Measurements from ENCODE around the gene C14orf180.

Gene C14orf180

DNA sequence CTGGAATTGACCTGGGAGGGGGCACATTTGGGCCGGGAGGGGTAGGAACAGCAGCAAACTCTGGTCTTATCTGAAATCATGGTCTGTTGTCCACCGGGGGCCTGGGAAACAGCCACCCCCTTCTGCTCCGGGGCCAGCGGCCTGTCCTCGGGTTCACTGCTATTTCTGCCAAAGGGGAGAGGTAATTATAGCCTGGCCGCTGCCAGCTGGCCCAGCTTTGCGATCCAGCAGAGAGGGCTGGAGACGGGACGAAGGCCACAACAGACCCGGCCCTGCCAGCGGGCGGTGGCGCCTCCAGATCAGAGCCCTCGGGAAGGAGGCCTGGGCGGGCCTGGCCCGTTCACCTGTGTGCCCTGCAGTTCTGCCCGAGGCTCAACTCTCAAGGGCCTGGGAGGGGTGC lies at the start of gene C14orf180:
C14orf180 (plus strand) TSS at position 258 of the 400 bp plus-strand sequence. CDS start 6,667 bp downstream, outside the sequence.
- Histone ChIP-seq H3K4me2 (peak within 1 kb of the TSS; percentile 69), H3K4me3 (no peak within 1 kb of the TSS), H3K36me3 (no peaks in the 10 kb centered on the region), H3K27me3 (no peaks in the 10 kb centered on the region), H3K4me1 (peaks cover 50% of the 10 kb centered on the region), H3K9ac (no peak within 1 kb of the TSS), H4K20me1 (no peaks in the 10 kb centered on the region), H3K9me3 (no peaks in the 10 kb centered on the region), H3K27ac (no peak within 1 kb of the TSS)
- TF ChIP-seq Cebpa-rat (IDR thresholded peaks at IDR 0.05) = no peak

DNA sequence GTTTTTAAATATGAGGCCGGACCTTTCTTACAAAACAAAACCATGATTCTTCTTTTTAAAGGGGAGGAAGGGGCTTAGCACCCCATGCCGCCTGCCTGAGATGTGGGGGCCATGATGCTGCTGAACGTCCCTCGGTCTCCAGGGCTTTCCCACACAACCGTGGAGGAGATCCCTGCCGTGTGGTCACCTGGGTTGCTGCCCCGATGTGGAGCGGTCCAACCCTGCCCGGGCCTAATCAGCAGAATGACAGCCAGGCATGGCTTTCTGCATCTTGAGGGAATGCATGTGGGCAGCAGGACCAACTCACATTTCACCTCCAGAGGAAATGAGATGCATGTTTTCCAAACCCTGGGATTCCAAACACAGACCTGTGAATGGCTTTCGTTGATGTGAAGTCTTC lies 48.9 kb upstream of the C14orf180 start:
- no peak for TF ChIP-seq Cebpa-rat (IDR thresholded peaks at IDR 0.05)
- Histone ChIP-seq H3K27me3 (no peaks in the 10 kb centered on the region), H3K4me1 (no peaks in the 10 kb centered on the region), H3K4me3 (no peak overlapping the region), H3K36me3 (no peaks in the 10 kb centered on the region), H3K4me2 (no peak overlapping the region), H3K27ac (no peak overlapping the region), H3K9ac (no peak overlapping the region), H4K20me1 (no peaks in the 10 kb centered on the region), H3K9me3 (peaks cover 37% of the 10 kb centered on the region)

DNA sequence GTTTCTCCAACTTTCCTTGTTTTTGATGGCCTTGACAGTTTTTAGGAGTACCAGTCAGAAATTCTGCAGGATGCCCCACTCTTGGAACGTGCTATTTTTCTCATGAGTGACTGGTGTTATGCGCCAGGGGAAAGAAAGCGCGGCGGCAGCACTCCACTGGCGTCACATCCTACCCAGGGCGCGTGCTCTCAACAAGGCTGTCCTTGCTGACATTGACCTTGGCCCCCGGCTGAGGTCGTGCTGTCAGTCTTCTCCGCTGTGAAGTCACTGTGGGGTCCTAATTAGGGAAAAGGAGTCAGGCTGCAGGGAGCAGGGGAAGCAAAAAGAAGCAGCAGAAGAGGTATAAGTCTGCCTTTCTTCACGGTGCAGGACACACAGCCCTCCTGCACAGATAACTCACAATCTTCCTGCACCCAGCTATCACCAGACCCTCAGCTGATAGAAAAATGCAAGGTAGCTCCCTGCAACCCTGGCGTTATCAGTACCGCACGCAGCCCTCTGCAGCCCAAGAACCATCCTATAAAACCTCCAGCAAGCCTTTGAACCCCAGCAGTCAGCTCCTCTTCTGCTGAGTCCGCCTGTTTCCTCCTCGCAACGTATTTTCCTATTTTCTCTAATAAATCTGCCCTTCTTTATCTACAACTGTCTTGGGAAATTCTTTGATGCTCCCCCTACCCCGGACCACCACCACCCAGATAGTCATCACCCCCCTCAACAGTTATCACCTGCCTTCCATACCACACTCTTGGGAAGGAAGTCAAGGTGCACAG lies 48.0 kb upstream of the C14orf180 start:
- no peak overlapping the region for H3K27ac ChIP-seq
- H3K9me3 ChIP-seq = peaks cover 28% of the 10 kb centered on the region

DNA sequence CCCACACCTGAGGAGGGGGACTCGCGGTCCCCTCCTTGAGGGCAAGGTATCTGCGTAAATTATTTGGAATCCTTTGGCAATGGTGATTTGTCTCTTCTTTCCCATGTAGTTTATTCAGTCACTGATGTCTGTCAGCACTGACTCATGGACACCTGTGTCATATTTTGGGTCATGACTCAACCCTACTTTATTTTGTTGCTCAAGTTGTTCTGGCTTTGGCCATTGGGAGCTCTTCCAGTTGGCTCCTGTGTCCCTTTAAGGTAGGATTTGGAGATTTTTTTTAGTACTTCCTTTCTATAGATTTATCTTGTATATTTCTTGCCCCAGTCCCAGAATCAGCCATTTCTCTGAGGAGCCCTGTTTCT lies 47.4 kb upstream of the C14orf180 start:
- Histone ChIP-seq H3K27me3 (no peaks in the 10 kb centered on the region), H3K4me1 (peaks cover 12% of the 10 kb centered on the region), H3K27ac (no peak overlapping the region), H3K4me3 (no peak overlapping the region), H3K4me2 (no peak overlapping the region), H4K20me1 (no peaks in the 10 kb centered on the region), H3K9ac (no peak overlapping the region), H3K36me3 (no peaks in the 10 kb centered on the region), H3K9me3 (peaks cover 22% of the 10 kb centered on the region)
- no peak for TF ChIP-seq Cebpa-rat (IDR thresholded peaks at IDR 0.05)

More for the DNA sequence above, 48.0 kb upstream of the C14orf180 start:
- Histone ChIP-seq H3K27me3 (no peaks in the 10 kb centered on the region), H3K4me2 (no peak overlapping the region), H3K4me3 (no peak overlapping the region), H3K9ac (no peak overlapping the region), H3K36me3 (no peaks in the 10 kb centered on the region), H3K4me1 (peaks cover 6% of the 10 kb centered on the region), H4K20me1 (no peaks in the 10 kb centered on the region)
- no peak for TF ChIP-seq Cebpa-rat (IDR thresholded peaks at IDR 0.05)

DNA sequence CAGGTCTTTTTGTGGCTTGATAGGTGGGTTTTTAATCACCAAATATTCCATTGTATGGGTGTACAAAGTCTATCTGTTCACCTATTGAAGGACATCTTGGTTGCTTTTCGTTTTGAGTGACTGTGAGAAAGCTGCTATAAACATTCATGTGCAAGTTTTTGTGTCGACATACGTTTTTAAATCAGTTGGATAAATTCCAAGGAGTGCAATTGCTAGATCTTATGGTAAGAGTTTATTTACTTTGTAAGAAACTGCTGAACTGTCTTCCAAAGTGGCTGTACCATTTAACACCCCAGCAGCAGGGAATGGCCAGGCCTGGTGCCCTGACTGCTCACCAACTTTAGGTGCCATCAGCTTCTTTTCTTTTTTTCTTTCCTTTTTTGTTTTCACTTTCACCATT lies 45.5 kb upstream of the C14orf180 start:
- no peak overlapping the region for H3K4me3 ChIP-seq
- H3K9ac ChIP-seq = no peak overlapping the region
- H4K20me1 ChIP-seq = no peaks in the 10 kb centered on the region
- no peak overlapping the region for H3K4me2 ChIP-seq
- peaks cover 7% of the 10 kb centered on the region; the same call in 1 of the 2 replicates for H3K9me3 ChIP-seq
- H3K27ac ChIP-seq = no peak overlapping the region
- H3K36me3 ChIP-seq = no peaks in the 10 kb centered on the region
- H3K27me3 ChIP-seq = no peaks in the 10 kb centered on the region
- no peak for TF ChIP-seq Cebpa-rat (IDR thresholded peaks at IDR 0.05)
- peaks cover 29% of the 10 kb centered on the region for H3K4me1 ChIP-seq

DNA sequence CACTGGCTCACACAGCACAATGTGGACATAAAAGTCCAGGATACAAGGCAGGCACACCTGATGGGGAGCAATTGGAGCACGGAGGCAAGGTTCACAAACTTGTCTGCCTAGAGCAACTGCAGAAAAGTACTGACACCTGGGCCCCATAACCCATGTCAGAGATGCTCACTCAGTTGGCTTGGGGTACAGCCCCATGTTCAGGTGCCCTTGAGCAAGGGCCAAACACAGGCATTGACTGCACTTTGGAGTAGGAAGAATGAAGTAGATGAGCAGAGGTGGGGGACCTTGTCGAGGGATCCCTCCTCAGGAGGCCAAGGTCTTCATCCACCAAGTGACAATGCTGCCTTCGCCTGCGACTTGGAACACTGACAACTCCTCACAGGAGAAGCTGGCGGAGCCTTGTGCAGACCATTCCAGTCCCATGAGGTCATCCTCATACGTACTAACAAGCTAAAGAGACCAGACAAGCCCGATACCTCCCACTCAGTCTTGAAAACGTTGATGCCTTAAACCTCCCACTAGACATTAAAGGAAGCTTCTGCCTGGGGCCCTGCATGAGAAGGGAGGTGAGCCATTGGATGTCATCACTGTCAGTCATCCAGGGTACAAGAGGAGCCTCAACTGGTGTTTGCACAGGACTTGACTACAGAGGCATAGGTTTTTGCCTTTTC lies 42.5 kb upstream of the C14orf180 start:
- Histone ChIP-seq H3K27ac (peak overlapping the region; percentile 4; the same call in 1 of the 2 replicates), H3K9me3 (peaks cover 7% of the 10 kb centered on the region; the same call in 1 of the 2 replicates), H3K9ac (no peak overlapping the region), H3K36me3 (no peaks in the 10 kb centered on the region), H3K4me3 (no peak overlapping the region), H3K4me2 (peak overlapping the region; percentile 73), H4K20me1 (no peaks in the 10 kb centered on the region), H3K4me1 (peaks cover 29% of the 10 kb centered on the region), H3K27me3 (no peaks in the 10 kb centered on the region)
- TF ChIP-seq Cebpa-rat (IDR thresholded peaks at IDR 0.05) = no peak

DNA sequence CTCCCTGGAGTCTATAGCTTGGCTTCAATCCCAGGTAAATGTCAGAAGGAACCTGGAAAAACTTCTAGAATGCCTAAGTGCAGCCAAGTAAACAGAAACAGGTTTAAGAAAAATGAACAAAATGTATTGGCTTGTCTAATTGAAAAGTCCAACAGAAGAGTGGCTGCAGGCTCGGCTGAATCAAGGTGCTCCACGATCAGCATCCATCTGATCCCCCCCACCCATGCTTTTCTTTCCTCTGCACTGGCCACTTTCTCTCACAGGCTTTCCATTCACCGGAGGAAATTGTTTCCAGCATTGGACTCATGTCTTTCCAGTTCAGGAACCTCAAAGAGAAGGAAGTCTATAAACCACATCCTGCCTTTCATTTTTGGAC lies 42.0 kb upstream of the C14orf180 start:
- Histone ChIP-seq H3K4me1 (peaks cover 29% of the 10 kb centered on the region), H3K9ac (no peak overlapping the region), H3K36me3 (no peaks in the 10 kb centered on the region), H3K4me2 (peak overlapping the region; percentile 73), H3K4me3 (no peak overlapping the region), H3K27ac (peak overlapping the region; percentile 4; the same call in 1 of the 2 replicates), H3K27me3 (no peaks in the 10 kb centered on the region), H3K9me3 (peaks cover 7% of the 10 kb centered on the region; the same call in 1 of the 2 replicates), H4K20me1 (no peaks in the 10 kb centered on the region)
- no peak for TF ChIP-seq Cebpa-rat (IDR thresholded peaks at IDR 0.05)

DNA sequence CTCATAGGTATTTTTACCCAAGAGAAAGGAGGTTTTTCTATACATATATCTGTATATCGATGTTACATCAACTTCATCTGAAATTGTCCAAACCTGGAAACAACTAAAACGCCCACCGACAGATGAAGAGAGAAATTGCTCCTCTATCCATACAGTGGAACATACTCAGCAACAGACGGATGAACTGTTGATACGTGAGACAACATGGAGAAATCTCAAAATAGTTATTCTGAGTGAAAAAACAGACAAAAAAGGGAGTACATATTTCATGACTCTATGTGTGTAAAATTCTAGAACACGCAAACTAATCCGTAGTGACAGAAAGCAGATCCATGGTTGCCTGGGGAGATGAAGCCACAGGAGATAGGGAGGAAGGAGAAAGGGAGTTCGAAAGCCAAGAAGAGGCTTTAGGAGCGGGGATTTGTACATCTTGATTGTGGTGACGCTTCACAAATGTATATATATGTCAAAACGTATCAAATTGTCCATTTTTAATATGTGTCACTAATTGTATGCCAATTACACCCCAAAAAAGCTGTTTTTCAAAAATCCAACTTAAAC lies 37.6 kb upstream of the C14orf180 start:
- H3K4me1 ChIP-seq = peaks cover 19% of the 10 kb centered on the region
- H3K9ac ChIP-seq = no peak overlapping the region
- H3K36me3 ChIP-seq = no peaks in the 10 kb centered on the region
- no peaks in the 10 kb centered on the region for H3K27me3 ChIP-seq
- H3K9me3 ChIP-seq = no peaks in the 10 kb centered on the region
- no peak overlapping the region for H3K27ac ChIP-seq
- no peak for TF ChIP-seq Cebpa-rat (IDR thresholded peaks at IDR 0.05)
- no peak overlapping the region for H3K4me3 ChIP-seq
- H4K20me1 ChIP-seq = no peaks in the 10 kb centered on the region
- H3K4me2 ChIP-seq = no peak overlapping the region

DNA sequence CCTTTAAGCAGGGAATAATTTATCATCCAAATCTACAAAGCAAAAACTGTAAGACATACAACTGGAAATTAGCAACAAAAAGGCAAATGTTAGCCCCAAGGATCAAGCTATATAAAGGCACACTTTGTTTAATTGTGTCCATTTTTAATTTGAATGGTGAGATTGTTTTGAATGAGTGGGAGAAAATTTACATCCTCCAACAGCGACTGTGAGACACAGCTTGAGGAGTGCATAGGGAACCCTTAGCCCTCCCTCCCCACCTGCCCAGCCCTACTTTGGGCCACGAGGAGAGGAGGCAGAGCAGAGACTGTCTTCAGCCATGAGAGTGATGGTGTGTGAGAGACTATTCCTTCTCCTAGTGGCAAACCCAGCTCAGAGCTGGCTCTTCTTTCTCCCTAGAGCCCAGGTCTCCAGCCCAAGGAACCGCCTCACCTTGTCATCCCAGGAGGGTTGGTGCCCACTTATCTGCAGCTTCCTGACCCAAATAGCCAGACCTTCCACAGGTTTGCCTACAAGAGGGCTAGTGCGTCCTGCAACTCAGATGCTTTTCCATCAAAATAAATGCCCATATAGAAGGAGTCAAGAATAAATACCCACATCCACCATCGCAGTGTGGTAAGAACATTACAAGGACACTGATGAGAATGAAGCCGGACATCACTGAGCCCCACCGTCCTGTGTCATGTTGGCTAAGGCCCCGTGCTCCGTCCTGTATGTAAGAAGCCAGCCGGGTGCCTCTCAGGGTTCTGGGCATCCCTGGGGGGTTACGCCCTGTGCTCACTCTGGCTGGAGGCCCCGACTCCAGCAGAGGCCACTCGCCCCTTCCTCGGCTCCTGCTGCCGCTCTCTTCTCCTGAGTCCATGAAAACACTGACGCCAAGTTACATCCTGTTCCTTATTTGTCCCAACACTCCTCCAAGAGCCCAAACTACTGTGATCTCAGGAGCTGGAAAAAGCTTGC lies 36.4 kb upstream of the C14orf180 start:
- H3K27me3 ChIP-seq = no peaks in the 10 kb centered on the region
- H3K4me1 ChIP-seq = peaks cover 7% of the 10 kb centered on the region
- H3K9me3 ChIP-seq = no peaks in the 10 kb centered on the region
- no peaks in the 10 kb centered on the region for H3K36me3 ChIP-seq
- no peak for TF ChIP-seq Cebpa-rat (IDR thresholded peaks at IDR 0.05)
- H3K27ac ChIP-seq = no peak overlapping the region
- H3K9ac ChIP-seq = no peak overlapping the region
- no peak overlapping the region for H3K4me3 ChIP-seq
- no peaks in the 10 kb centered on the region for H4K20me1 ChIP-seq
- H3K4me2 ChIP-seq = no peak overlapping the region

Data from BLaER1 (cell line).